ENCODE data around the gene RIPK1. TPM values are rescaled to one million over a fixed set of nuclear protein-coding genes. Genes with fewer than 3 reads are reported as not detected.

Gene RIPK1
- total and polyA plus RNA-seq, 9 of the 15 experiments (the other 6 are each of a cell fraction or from before 2014, with no cell fraction given) = 3.8 to 24.9 (median 17.7) TPM

DNA sequence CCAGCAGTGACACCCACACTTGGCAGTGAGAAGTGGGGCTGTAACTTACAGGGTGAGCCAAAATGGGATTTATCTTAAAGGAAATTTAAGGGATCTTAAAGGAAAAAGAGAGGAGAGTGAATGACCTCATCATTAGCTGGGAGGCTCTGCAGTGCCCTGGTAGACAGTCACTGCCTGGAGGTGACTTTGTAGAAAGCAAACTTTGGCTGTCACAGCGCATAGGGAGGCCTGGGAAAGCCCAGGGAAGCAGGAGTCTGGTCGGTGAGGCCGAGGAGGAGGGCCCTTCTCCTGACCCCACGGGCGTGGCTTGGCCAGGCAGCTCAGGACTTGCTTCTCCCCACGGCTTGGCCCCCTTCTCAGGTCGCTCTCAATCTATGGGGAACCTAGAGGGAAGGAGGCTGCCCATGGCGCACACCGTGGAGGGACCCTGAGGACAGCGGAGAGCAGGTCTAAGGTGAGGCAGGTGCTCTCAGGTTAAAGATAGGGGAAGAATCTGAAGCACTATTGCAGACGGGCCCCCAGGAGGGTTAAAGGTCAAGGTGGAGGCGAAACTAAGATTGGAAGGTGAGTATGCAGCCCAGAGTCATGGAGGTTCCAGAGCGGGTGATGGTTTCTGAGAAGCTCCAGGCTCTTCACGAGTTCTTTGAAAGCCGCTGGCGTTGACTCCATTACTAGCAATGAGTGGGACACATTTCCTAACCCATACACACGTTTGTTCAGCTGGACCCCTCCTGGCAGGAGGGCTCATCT lies 15.6 kb upstream of the RIPK1 start (continued):
- TF ChIP-seq, protein P1, sequence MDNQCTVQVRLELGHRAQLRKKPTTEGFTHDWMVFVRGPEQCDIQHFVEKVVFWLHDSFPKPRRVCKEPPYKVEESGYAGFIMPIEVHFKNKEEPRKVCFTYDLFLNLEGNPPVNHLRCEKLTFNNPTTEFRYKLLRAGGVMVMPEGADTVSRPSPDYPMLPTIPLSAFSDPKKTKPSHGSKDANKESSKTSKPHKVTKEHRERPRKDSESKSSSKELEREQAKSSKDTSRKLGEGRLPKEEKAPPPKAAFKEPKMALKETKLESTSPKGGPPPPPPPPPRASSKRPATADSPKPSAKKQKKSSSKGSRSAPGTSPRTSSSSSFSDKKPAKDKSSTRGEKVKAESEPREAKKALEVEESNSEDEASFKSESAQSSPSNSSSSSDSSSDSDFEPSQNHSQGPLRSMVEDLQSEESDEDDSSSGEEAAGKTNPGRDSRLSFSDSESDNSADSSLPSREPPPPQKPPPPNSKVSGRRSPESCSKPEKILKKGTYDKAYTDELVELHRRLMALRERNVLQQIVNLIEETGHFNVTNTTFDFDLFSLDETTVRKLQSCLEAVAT (IDR thresholded peaks at IDR 0.05) = peak in 1 of 2 experiments; percentile 15; a peak in 1 of 4 replicates
- TF ChIP-seq, protein P2, sequence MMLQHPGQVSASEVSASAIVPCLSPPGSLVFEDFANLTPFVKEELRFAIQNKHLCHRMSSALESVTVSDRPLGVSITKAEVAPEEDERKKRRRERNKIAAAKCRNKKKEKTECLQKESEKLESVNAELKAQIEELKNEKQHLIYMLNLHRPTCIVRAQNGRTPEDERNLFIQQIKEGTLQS (IDR thresholded peaks at IDR 0.05) = peak; percentile 78
- TF ChIP-seq, protein P2 (CRISPR knock-in tag; conservative IDR thresholded peaks at IDR 0.05) = no peak
- TF ChIP-seq NR2C2 (CRISPR knock-in tag; IDR thresholded peaks at IDR 0.05) (peak; percentile 22), NR2C2 (tag; IDR thresholded peaks at IDR 0.05) (peak; percentile 90)

GRCh38 chr6:3053231-3053508 lies 15.1 kb upstream of the RIPK1 start:
- POLR2A ChIA-PET = interaction anchor here (0.6 to 2.8 kb wide), 19 partner anchors 8 to 262 kb away, joined by 3 to 24 read pairs (median 7); partner anchors contain the start of genes SERPINB1 and SERPINB9
- WGBS (ENCODE audit: insufficient coverage, low coverage, missing lambda C conversion rate) = 6% methylated on average over 11 of the region's 11 CpGs
- no peak; the same call in 2 of the 3 replicates for ATAC-seq
- Histone ChIP-seq H3K27me3 (ENCODE audit: control insufficient read depth in 2 of 2, insufficient read depth in 2 of 2, low read length in 2 of 2) (no peaks in the 10 kb centered on the region), H3K79me2 (ENCODE audit: control insufficient read depth, insufficient read depth, low read length) (peaks cover 8% of the 10 kb centered on the region; the same call in 2 of the 3 replicates), H3K9me3 (replicated peaks; ENCODE audit: control insufficient read depth, insufficient read depth, low read depth, low read length) (no peaks in the 10 kb centered on the region), H4K20me1 (replicated peaks; ENCODE audit: control insufficient read depth, insufficient read depth, low read length) (no peaks in the 10 kb centered on the region), H3K4me3 (peak overlapping the region; percentile 66), H3K4me2 (ENCODE audit: insufficient read depth, low read length) (peak overlapping the region; percentile 84), H3K36me3 (ENCODE audit: control insufficient read depth, insufficient read depth, low read length) (no peaks in the 10 kb centered on the region), H3K4me1 (replicated peaks in 1 of 2; ENCODE audit: control insufficient read depth in 2 of 2, insufficient read depth in 2 of 2, low read length in 2 of 2) (peaks cover 33 to 35% of the 10 kb centered on the region in 2 experiments), H3K9me1 (ENCODE audit: control insufficient read depth, insufficient read depth, low read length) (no peaks in the 10 kb centered on the region), H3K27ac (ENCODE audit: extremely low read depth, low read depth, low read length) (peak overlapping the region; percentile 80), H2AFZ (ENCODE audit: low read depth, low read length) (peak overlapping the region; percentile 94), H3K9ac (ENCODE audit: insufficient read depth in 1 of 2, low read depth in 2 of 2, low read length in 2 of 2) (peak overlapping the region; percentile 74 to 96)
- BruUV-seq (replicated peaks) = TSS peak; percentile 80
- in situ Hi-C loops (cut with MboI) = loop anchor here (5.0 to 10.0 kb wide), 3 partner anchors 51 to 268 kb away; partner anchors contain the start of gene SERPINB1
- CTCF ChIA-PET (ENCODE audit: low intra/inter-chr PET ratio) = interaction anchor here (0.8 to 2.4 kb wide), 5 partner anchors 9 to 207 kb away, joined by 3 to 7 read pairs (median 5); partner anchors contain the start of gene NQO2
- no peak for DNase-seq (ENCODE audit: extremely low read depth in 1 of 4, low spot score in 3 of 4)
- intact Hi-C loops (cut with micrococcal nuclease) = loop anchor here (1.0 to 5.0 kb wide), 3 partner anchors 30 to 121 kb away; no protein-coding TSS in a partner anchor
- FAIRE-seq = no peak
- peak; percentile 53 for TF ChIP-seq SMARCA4 (IDR thresholded peaks at IDR 0.05)
- TF ChIP-seq ZNF143 (CRISPR knock-in tag; IDR thresholded peaks at IDR 0.05) = no peak
- no peak for TF ChIP-seq CREB3 (tag; conservative IDR thresholded peaks at IDR 0.05; ENCODE audit: low read depth)
- no peak for TF ChIP-seq JUN (IDR thresholded peaks at IDR 0.05; ENCODE audit: borderline replicate concordance, low read depth, low read length)
- peak; percentile 19; the same call in 1 of the 2 replicates for TF ChIP-seq JUN (CRISPR knock-in tag; IDR thresholded peaks at IDR 0.05; ENCODE audit: borderline replicate concordance)
- no peak for TF ChIP-seq POLR2A (conservative IDR thresholded peaks at IDR 0.05)
- no peak for TF ChIP-seq MEF2A (IDR thresholded peaks at IDR 0.05; ENCODE audit: control insufficient read depth, low read depth, low read length)
- TF ChIP-seq HMG20B (CRISPR knock-in tag; IDR thresholded peaks at IDR 0.05) = no peak
- TF ChIP-seq RFX1 (IDR thresholded peaks at IDR 0.05) = no peak
- 0 out of 2 replicates have a peak, but pooled peaks have one; percentile 8 for TF ChIP-seq ARID2 (IDR thresholded peaks at IDR 0.05)
- TF ChIP-seq TSC22D4 (tag; IDR thresholded peaks at IDR 0.05) = no peak
- TF ChIP-seq TEAD1 (CRISPR knock-in tag; IDR thresholded peaks at IDR 0.05) = peak in 1 of 2 experiments; percentile 67; a peak in 2 of 4 replicates
- TF ChIP-seq NR4A1 (CRISPR knock-in tag; IDR thresholded peaks at IDR 0.05) = no peak
- 0 out of 2 replicates have a peak, but pooled peaks have one; percentile 5 for TF ChIP-seq NR4A1 (tag; IDR thresholded peaks at IDR 0.05)
